Natural killer cell treated with Interleukin-12 subunit alpha and Interleukin-12 subunit beta and Interleukin-15 and Interleukin-18, amount 100 ng/mL, for 72 hours (primary cell): ENCODE measurements around the gene LGALS13. TPM values are rescaled to one million over a fixed set of nuclear protein-coding genes. Genes with fewer than 3 reads are reported as not detected.
"Not testable (repeated sequence)": the region's sequence is repeated elsewhere in the genome, so short reads cannot be mapped to it uniquely, and the experiment has no call there.

Experiments used
- ATAC-seq, 2 donors: fragments of 150-1000 bp; cut with Tn5 transposase in 1 of 2; sonication (Bioruptor Pico), chemical (Tn5 transposase) in 1 of 2; 2 replicates each; pipeline ENCODE4 v1.10.0; 2021
- DNase-seq: peaks from one replicate; pipeline ENCODE4 v3.0.0; 2022; ENCODE audit warnings: low spot score
- H3K27ac Mint-ChIP-seq, 2 donors: 1 replicate in 1 of 2; 2 replicates in 1 of 2; pipeline ENCODE4 v1.8.0; 2022; ENCODE audit warnings: mixed read lengths in 2 of 2, mild to moderate bottlenecking in 1 of 2, moderate library complexity in 1 of 2
- H3K27me3 Mint-ChIP-seq, 2 donors: 1 replicate in 1 of 2; 2 replicates in 1 of 2; pipeline ENCODE4 v1.8.0; 2022; ENCODE audit warnings: mixed read lengths in 2 of 2
- H3K36me3 Mint-ChIP-seq: one replicate; pipeline ENCODE4 v1.8.0; 2022; ENCODE audit warnings: mixed read lengths
- H3K4me1 Mint-ChIP-seq, 2 donors: 1 replicate in 1 of 2; 2 replicates in 1 of 2; pipeline ENCODE4 v1.8.0; 2022; ENCODE audit warnings: low read depth in 2 of 2, mixed read lengths in 2 of 2, mild to moderate bottlenecking in 1 of 2
- H3K4me3 Mint-ChIP-seq: one replicate; pipeline ENCODE4 v1.8.0; 2022; ENCODE audit warnings: mixed read lengths
- H3K9me3 Mint-ChIP-seq: 2 replicates; pipeline ENCODE4 v1.8.0; 2022; ENCODE audit warnings: mixed read lengths
- total RNA-seq, 2 donors: library from RNA; stranded (reverse); gene quantifications; one replicate each; pipeline ENCODE4 v1.2.3, GENCODE V29; 2022

Gene LGALS13
- total RNA-seq, 2 donors from 2014 or later, result not detected

- Mint-ChIP-seq H3K27ac (no peak overlapping the region), H3K36me3 (no peaks in the 10 kb centered on the region), H3K4me3 (no peak overlapping the region), H3K4me1 (no peaks in the 10 kb centered on the region), H3K27me3 (peaks cover 12 to 25% of the 10 kb centered on the region in 2 donors), H3K9me3 (peaks cover 5% of the 10 kb centered on the region)
- DNase-seq, result no peak
- ATAC-seq, result no peak
Measured at GRCh38 chr19:39590265-39590664, 12.1 kb upstream of the LGALS13 start.

GRCh38 chr19:39592381-39592780, 9.9 kb upstream of the LGALS13 start:
- no peak for DNase-seq
- H3K4me3 Mint-ChIP-seq, result no peak overlapping the region
- H3K36me3 Mint-ChIP-seq, result no peaks in the 10 kb centered on the region
- H3K4me1 Mint-ChIP-seq, result no peaks in the 10 kb centered on the region
- H3K27ac Mint-ChIP-seq, result no peak overlapping the region
- H3K27me3 Mint-ChIP-seq, result peaks cover 17 to 20% of the 10 kb centered on the region in 2 donors
- H3K9me3 Mint-ChIP-seq, result peaks cover 5% of the 10 kb centered on the region
- no peak for ATAC-seq

- no peaks in the 10 kb centered on the region for H3K9me3 Mint-ChIP-seq
- H3K27me3 Mint-ChIP-seq, result peaks cover 24 to 35% of the 10 kb centered on the region in 2 donors
- ATAC-seq (no peak), DNase-seq (no peak)
- no peaks in the 10 kb centered on the region for H3K4me1 Mint-ChIP-seq
- H3K27ac Mint-ChIP-seq, result no peak overlapping the region
- H3K4me3 Mint-ChIP-seq, result no peak overlapping the region
- H3K36me3 Mint-ChIP-seq, result no peaks in the 10 kb centered on the region
Measured at GRCh38 chr19:39595950-39596349, 6.4 kb upstream of the LGALS13 start.

- Mint-ChIP-seq H3K27ac (no peak overlapping the region), H3K4me3 (no peak overlapping the region), H3K9me3 (no peaks in the 10 kb centered on the region), H3K4me1 (no peaks in the 10 kb centered on the region), H3K27me3 (peaks cover 25 to 43% of the 10 kb centered on the region in 2 donors), H3K36me3 (no peaks in the 10 kb centered on the region)
- DNase-seq (no peak), ATAC-seq (no peak)
Measured at GRCh38 chr19:39596911-39597310, 5.4 kb upstream of the LGALS13 start.

GRCh38 chr19:39599116-39599515, 3.2 kb upstream of the LGALS13 start:
- ATAC-seq, result no peak
- no peak overlapping the region for H3K4me3 Mint-ChIP-seq
- peaks cover 29 to 53% of the 10 kb centered on the region in 2 donors for H3K27me3 Mint-ChIP-seq

GRCh38 chr19:39603825-39604224, 1.5 kb downstream of the LGALS13 start:
- H3K27ac Mint-ChIP-seq, result no peak overlapping the region
- H3K4me1 Mint-ChIP-seq, result no peaks in the 10 kb centered on the region
- no peak overlapping the region for H3K4me3 Mint-ChIP-seq
- DNase-seq (no peak), ATAC-seq (no peak)
- no peaks in the 10 kb centered on the region for H3K36me3 Mint-ChIP-seq
- peaks cover 31 to 37% of the 10 kb centered on the region in 2 donors for H3K27me3 Mint-ChIP-seq
- H3K9me3 Mint-ChIP-seq, result no peaks in the 10 kb centered on the region

More at GRCh38 chr19:39599116-39599515, 3.2 kb upstream of the LGALS13 start:
- Mint-ChIP-seq H3K36me3 (no peaks in the 10 kb centered on the region), H3K27ac (no peak overlapping the region), H3K4me1 (no peaks in the 10 kb centered on the region), H3K9me3 (no peaks in the 10 kb centered on the region)
- no peak for DNase-seq

- Mint-ChIP-seq H3K36me3 (no peaks in the 10 kb centered on the region), H3K4me3 (no peak overlapping the region), H3K27ac (no peak overlapping the region), H3K9me3 (no peaks in the 10 kb centered on the region), H3K27me3 (peaks cover 17 to 20% of the 10 kb centered on the region in 2 donors), H3K4me1 (no peaks in the 10 kb centered on the region)
- ATAC-seq, result no peak
- no peak for DNase-seq
Measured at GRCh38 chr19:39607021-39607420, 4.7 kb downstream of the LGALS13 start.

GRCh38 chr19:39607561-39607960, 5.2 kb downstream of the LGALS13 start:
- no peak overlapping the region for H3K27ac Mint-ChIP-seq
- H3K4me1 Mint-ChIP-seq, result no peaks in the 10 kb centered on the region
- no peak for DNase-seq
- no peak for ATAC-seq
- peaks cover 16 to 20% of the 10 kb centered on the region in 2 donors for H3K27me3 Mint-ChIP-seq
- H3K36me3 Mint-ChIP-seq, result no peaks in the 10 kb centered on the region
- no peak overlapping the region for H3K4me3 Mint-ChIP-seq
- H3K9me3 Mint-ChIP-seq, result no peaks in the 10 kb centered on the region

GRCh38 chr19:39613597-39613996, 11.3 kb downstream of the LGALS13 start:
- H3K27ac Mint-ChIP-seq, result no peak overlapping the region
- H3K4me1 Mint-ChIP-seq, result no peaks in the 10 kb centered on the region
- H3K9me3 Mint-ChIP-seq, result no peaks in the 10 kb centered on the region
- H3K36me3 Mint-ChIP-seq, result peaks cover 5% of the 10 kb centered on the region
- DNase-seq, result no peak
- H3K4me3 Mint-ChIP-seq, result no peak overlapping the region
- no peak for ATAC-seq
- peaks cover 27 to 48% of the 10 kb centered on the region in 2 donors for H3K27me3 Mint-ChIP-seq

GRCh38 chr19:39617745-39618144, 15.4 kb downstream of the LGALS13 start:
- H3K36me3 Mint-ChIP-seq, result peaks cover 5% of the 10 kb centered on the region
- no peak for ATAC-seq
- no peaks in the 10 kb centered on the region for H3K9me3 Mint-ChIP-seq
- H3K27ac Mint-ChIP-seq, result no peak overlapping the region
- H3K4me3 Mint-ChIP-seq, result no peak overlapping the region
- peaks cover 52 to 70% of the 10 kb centered on the region in 2 donors for H3K27me3 Mint-ChIP-seq
- no peak for DNase-seq
- no peaks in the 10 kb centered on the region for H3K4me1 Mint-ChIP-seq

- no peak overlapping the region for H3K27ac Mint-ChIP-seq
- ATAC-seq (no peak), DNase-seq (no peak)
- H3K36me3 Mint-ChIP-seq, result no peaks in the 10 kb centered on the region
- H3K27me3 Mint-ChIP-seq, result peaks cover 41 to 53% of the 10 kb centered on the region in 2 donors
- H3K4me1 Mint-ChIP-seq, result no peaks in the 10 kb centered on the region
- no peak overlapping the region for H3K4me3 Mint-ChIP-seq
- no peaks in the 10 kb centered on the region for H3K9me3 Mint-ChIP-seq
Measured at GRCh38 chr19:39623946-39624345, 21.6 kb downstream of the LGALS13 start.

GRCh38 chr19:39627631-39628030, 25.3 kb downstream of the LGALS13 start:
- not testable (repeated sequence) for ATAC-seq, H3K27ac Mint-ChIP-seq, DNase-seq, H3K4me3 Mint-ChIP-seq, H3K36me3 Mint-ChIP-seq, H3K9me3 Mint-ChIP-seq, H3K4me1 Mint-ChIP-seq
- H3K27me3 Mint-ChIP-seq, result peaks cover 16 to 21% of the 10 kb centered on the region in 2 donors

GRCh38 chr19:39631178-39631577, 28.9 kb downstream of the LGALS13 start:
- no peak for DNase-seq
- H3K4me3 Mint-ChIP-seq, result no peak overlapping the region
- no peak for ATAC-seq
- H3K27ac Mint-ChIP-seq, result no peak overlapping the region
- peaks cover 2% of the 10 kb centered on the region for H3K9me3 Mint-ChIP-seq
- peaks cover 23 to 27% of the 10 kb centered on the region in 2 donors for H3K27me3 Mint-ChIP-seq
- no peaks in the 10 kb centered on the region for H3K4me1 Mint-ChIP-seq
- peaks cover 5% of the 10 kb centered on the region for H3K36me3 Mint-ChIP-seq

- peaks cover 25 to 31% of the 10 kb centered on the region in 2 donors for H3K27me3 Mint-ChIP-seq
- no peak for ATAC-seq
- peaks cover 5% of the 10 kb centered on the region for H3K36me3 Mint-ChIP-seq
Measured at GRCh38 chr19:39631626-39632025, 29.3 kb downstream of the LGALS13 start.

GRCh38 chr19:39637891-39638290, 35.6 kb downstream of the LGALS13 start:
- ATAC-seq, result peak in 1 of 2 donors; percentile 49
- H3K27me3 Mint-ChIP-seq, result peaks cover 50 to 66% of the 10 kb centered on the region in 2 donors

More at GRCh38 chr19:39631626-39632025, 29.3 kb downstream of the LGALS13 start:
- DNase-seq, result no peak
- H3K27ac Mint-ChIP-seq, result no peak overlapping the region
- peaks cover 2% of the 10 kb centered on the region for H3K9me3 Mint-ChIP-seq
- H3K4me1 Mint-ChIP-seq, result no peaks in the 10 kb centered on the region
- no peak overlapping the region for H3K4me3 Mint-ChIP-seq

More at GRCh38 chr19:39637891-39638290, 35.6 kb downstream of the LGALS13 start:
- no peak for DNase-seq
- Mint-ChIP-seq H3K4me1 (no peaks in the 10 kb centered on the region), H3K9me3 (peaks cover 2% of the 10 kb centered on the region), H3K36me3 (peaks cover 5% of the 10 kb centered on the region), H3K27ac (no peak overlapping the region), H3K4me3 (no peak overlapping the region)
